Astrocyte of the spinal cord (primary cell): ENCODE measurements around the gene PDIA6.

Experiments used
- DNase-seq: peaks from one replicate; pipeline ENCODE4 v3.0.0; 2011; ENCODE audit warnings: low read depth, low spot score
- H3K4me3 ChIP-seq: 2 replicates; pipeline ENCODE4 v1.5.1; 2011; ENCODE audit warnings: low read depth, mild to moderate bottlenecking, low read length, moderate library complexity
- in situ Hi-C: cut with HindIII; loops from 2 replicates; pipeline ENCODE4 v1.10.0; 2017; ENCODE audit warnings: low sequenced_read_pairs
- TF ChIP-seq, protein P1 (sequence below): IDR thresholded peaks from 2 replicates; pipeline ENCODE4 v1.5.1; 2012; ENCODE audit warnings: low read depth, mild to moderate bottlenecking, low read length, inconsistent platforms

The PDIA6 gene

DNA sequence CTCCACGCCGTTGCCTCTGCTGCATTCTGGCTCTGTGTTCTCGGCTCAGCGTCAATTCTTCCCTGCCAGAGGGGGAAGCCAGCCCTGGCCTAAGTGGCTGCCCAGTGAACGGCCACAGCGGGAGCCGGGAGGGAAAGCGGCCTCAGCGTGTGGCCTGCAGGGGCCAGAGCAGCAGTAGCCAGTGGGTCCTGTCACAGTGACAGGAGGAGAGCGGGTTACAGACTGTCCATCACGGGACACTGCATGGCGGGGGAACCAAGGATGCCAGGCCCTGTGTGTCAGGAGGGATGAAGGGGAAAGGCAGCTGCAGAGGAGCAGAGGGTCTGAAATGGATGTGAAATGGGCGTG, 39.7 kb downstream of the PDIA6 start:
- no peak for DNase-seq
- TF ChIP-seq, protein P1, sequence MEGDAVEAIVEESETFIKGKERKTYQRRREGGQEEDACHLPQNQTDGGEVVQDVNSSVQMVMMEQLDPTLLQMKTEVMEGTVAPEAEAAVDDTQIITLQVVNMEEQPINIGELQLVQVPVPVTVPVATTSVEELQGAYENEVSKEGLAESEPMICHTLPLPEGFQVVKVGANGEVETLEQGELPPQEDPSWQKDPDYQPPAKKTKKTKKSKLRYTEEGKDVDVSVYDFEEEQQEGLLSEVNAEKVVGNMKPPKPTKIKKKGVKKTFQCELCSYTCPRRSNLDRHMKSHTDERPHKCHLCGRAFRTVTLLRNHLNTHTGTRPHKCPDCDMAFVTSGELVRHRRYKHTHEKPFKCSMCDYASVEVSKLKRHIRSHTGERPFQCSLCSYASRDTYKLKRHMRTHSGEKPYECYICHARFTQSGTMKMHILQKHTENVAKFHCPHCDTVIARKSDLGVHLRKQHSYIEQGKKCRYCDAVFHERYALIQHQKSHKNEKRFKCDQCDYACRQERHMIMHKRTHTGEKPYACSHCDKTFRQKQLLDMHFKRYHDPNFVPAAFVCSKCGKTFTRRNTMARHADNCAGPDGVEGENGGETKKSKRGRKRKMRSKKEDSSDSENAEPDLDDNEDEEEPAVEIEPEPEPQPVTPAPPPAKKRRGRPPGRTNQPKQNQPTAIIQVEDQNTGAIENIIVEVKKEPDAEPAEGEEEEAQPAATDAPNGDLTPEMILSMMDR = no peak
- H3K4me3 ChIP-seq = no peak overlapping the region
- in situ Hi-C loops = no loop called here

DNA sequence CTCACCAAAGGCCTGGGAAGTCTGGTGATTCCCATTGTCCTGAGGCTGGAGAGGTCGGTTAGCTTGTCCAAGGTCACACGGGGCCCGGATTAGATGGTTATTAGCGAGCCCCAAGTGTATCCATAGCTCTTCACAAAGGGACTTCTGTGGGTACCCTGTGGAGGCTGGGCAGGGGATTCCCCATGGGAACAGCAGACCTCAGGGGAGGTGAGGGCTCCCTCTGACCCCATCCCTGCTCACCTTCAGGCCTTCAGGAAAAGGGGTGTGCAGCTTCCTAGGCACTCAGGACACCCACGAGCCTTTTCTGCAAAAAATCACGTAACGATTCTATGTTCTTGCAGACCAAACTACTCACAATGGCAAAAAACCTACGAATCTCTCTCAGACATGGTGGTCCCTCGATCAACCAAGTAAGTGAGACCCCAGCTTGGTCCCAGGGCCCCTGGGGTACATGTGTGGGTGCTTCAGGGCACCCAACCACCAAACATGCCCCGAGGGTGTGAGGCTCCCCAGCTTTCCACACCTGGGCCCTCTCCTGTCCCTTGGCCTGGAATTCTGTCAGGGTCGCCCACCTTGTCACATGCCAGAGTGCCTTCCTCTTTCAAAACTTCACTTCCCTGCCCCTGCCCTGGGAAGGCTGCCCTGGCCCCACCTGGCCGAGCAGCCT, 40.3 kb downstream of the PDIA6 start:
- in situ Hi-C loops = no loop called here

DNA sequence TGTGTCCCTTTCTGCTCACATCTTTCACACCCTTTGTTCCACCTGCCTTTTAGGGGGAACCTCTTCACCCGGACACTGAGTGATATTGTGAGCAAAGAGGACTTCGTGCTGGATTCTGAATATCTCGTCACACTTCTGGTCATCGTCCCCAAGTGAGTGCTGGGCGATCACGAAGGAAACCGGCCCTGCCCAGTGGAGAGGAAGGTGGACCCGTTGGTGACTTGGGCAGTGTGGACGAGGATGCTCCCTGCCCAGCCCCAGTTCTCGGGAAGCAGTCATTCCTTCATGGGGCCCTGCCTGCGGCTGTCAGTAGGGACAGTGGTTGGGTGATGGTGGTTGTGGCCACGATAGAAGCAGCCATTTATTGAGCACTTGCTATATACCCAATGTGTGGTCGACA, 40.8 kb downstream of the PDIA6 start:
- H3K4me3 ChIP-seq = no peak overlapping the region
- DNase-seq = no peak
- in situ Hi-C loops = no loop called here
- TF ChIP-seq, protein P1 = no peak

More for the DNA sequence above, 40.3 kb downstream of the PDIA6 start:
- TF ChIP-seq, protein P1 = no peak
- no peak overlapping the region for H3K4me3 ChIP-seq
- no peak for DNase-seq

DNA sequence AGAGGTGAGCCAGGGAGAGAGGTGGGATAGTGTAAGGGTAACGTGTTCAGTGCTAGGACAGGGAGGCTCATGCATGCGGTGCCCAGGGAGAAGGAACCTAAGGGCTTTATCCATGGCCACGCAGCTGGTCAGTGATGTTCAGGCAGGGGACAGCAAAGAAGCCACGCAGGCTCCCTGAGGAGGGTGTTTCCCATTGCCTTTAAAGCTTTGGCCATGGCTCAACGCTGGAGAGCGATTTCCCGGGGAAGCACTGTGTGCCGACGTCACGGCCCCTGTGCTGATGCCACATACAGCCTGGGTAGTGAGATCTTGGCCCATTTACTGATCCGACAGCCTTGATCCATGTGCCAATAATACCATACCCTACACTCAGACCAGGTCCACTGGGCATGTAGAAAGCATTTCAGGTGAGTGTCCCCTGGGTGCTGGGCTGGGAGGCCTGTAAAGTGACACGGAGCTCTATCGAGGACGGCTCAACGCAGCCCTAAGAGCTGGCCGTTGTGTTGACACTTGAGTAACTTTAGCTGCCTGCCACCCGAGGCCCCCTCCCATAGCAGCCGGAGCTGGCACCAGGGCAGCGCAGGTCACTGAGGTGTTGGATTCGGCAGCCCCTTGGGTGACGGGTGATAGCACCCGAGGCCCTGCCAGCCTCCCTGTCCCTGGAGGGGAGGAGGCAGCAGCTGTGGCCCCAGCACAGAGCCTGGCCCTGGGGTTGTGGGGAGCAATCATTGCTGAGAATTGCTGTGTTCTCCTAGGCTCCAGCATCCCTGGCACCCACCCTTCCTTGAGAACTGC, 41.4 kb downstream of the PDIA6 start:
- H3K4me3 ChIP-seq = no peak overlapping the region
- TF ChIP-seq, protein P1 = no peak
- in situ Hi-C loops = no loop called here
- DNase-seq = no peak

DNA sequence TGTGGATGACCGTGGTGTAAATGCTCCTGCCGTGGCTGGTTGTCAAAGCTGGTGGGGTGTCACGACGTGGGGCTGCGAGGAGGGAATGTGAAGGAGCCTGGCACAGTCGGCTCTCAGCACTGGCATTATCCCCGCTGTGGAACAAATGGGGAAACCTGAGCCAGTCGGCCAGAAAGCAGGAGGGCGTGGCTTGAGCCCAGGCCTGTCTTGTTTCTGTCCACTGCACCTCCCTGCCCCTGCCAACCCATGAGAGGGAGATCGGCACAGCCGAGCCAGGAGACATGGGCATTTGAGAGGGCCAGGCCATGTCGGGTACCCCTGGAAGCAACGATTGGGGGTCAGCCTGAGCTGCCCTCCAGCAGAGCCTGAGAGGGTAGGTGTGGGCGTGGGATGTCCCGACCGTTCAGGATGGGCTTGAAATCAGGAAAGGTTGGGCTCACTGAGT, 44.5 kb downstream of the PDIA6 start:
- TF ChIP-seq, protein P1 = no peak
- no peak overlapping the region for H3K4me3 ChIP-seq
- no peak for DNase-seq
- in situ Hi-C loops = no loop called here

DNA sequence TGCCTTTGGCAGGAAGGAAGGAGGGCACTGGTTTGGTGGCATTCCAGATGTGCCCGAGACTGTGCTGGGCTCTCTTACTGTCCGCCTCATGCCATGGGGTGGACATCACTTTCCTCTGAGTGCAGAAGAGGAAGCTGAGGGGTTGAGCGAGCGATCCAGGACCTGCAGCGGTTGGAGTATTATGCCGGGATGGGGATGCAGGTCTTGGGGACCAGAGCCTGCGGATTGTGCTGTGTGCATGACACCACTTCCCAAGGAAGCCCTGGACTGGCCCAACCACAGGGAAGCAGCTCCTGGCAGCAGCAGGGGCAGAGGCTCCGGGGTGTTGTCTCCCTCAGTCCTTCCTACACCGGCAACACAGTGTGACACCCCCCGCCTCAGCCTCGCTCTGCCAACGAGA, 46.7 kb downstream of the PDIA6 start:
- no peak overlapping the region for H3K4me3 ChIP-seq
- DNase-seq = no peak
- TF ChIP-seq, protein P1 = no peak
- in situ Hi-C loops = no loop called here
